Lower lobe of right lung (tissue), 2 donors: ENCODE results near the gene ATP6V1G2. TPM values are rescaled to one million over a fixed set of nuclear protein-coding genes. Genes with fewer than 3 reads are reported as not detected.

Experiments used
- ATAC-seq, 2 donors: fragments of 200-7000 bp; cut with Tn5 transposase; one replicate each; pipeline ENCODE4 v1.9.1; 2020 to 2022; ENCODE audit warnings: mild to moderate bottlenecking in 2 of 2, moderate library complexity in 2 of 2
- DNase-seq: peaks from one replicate; pipeline ENCODE4 v3.0.0-alpha.2; 2020
- H3K27ac ChIP-seq: fragments of 200-600 bp; one replicate; pipeline ENCODE4 v1.8.0; 2022
- H3K27me3 ChIP-seq: fragments of 200-600 bp; one replicate; pipeline ENCODE4 v1.8.0; 2022; ENCODE audit warnings: low read depth
- H3K36me3 ChIP-seq: fragments of 200-600 bp; one replicate; pipeline ENCODE4 v1.8.0; 2022; ENCODE audit warnings: mild to moderate bottlenecking
- H3K4me1 ChIP-seq: fragments of 200-600 bp; one replicate; pipeline ENCODE4 v1.8.0; 2022
- H3K4me3 ChIP-seq: fragments of 200-600 bp; one replicate; pipeline ENCODE4 v1.8.0; 2022; ENCODE audit warnings: mild to moderate bottlenecking
- H3K9me3 ChIP-seq: fragments of 200-600 bp; one replicate; pipeline ENCODE4 v1.8.0; 2022
- CTCF ChIP-seq: fragments of 200-600 bp; IDR thresholded peaks from one replicate; pipeline ENCODE4 v1.8.0; 2022; ENCODE audit warnings: antibody characterized with exemption, mild to moderate bottlenecking
- intact Hi-C: fragments of 100-400 bp; cut with DNase I; formaldehyde crosslinking; loops from one replicate; pipeline ENCODE4 v1.11.0; 2022
- total RNA-seq: library from RNA; stranded (reverse); fragmentation: NEBNext Ultra II Directional; extraction: Animal tissue kit (Norgen Biotek cat#: 25700); gene quantifications from one replicate; pipeline ENCODE4 v1.2.1, GENCODE V29; 2021
- donor health status: DM: no; HTN: yes; CAD: no; lungs with severe emphysema.

ATP6V1G2 gene
- total RNA-seq, 1 donor from 2014 or later, result 1.6 TPM

- Histone ChIP-seq H3K4me1 (peaks cover 25% of the 10 kb centered on the region), H3K36me3 (peaks cover 97% of the 10 kb centered on the region), H3K9me3 (no peaks in the 10 kb centered on the region), H3K4me3 (no peak overlapping the region), H3K27me3 (no peaks in the 10 kb centered on the region), H3K27ac (no peak overlapping the region)
- TF ChIP-seq CTCF, result no peak
- DNase-seq (no peak), ATAC-seq (no peak)
- intact Hi-C loops, result no loop called here
These were observed 10.7 kb downstream of the ATP6V1G2 start for GRCh38 chr6:31535538-31536324.

- Histone ChIP-seq H3K36me3 (peaks cover 100% of the 10 kb centered on the region), H3K9me3 (no peaks in the 10 kb centered on the region), H3K27ac (no peak overlapping the region), H3K27me3 (no peaks in the 10 kb centered on the region), H3K4me1 (peaks cover 13% of the 10 kb centered on the region), H3K4me3 (no peak overlapping the region)
- no peak for DNase-seq
- ATAC-seq, result no peak
- TF ChIP-seq CTCF, result no peak
- intact Hi-C loops, result no loop called here
These were observed 11.8 kb downstream of the ATP6V1G2 start for GRCh38 chr6:31534521-31535040.

GRCh38 chr6:31534011-31534410 is 12.4 kb downstream of the ATP6V1G2 start:
- Histone ChIP-seq H3K4me1 (peaks cover 8% of the 10 kb centered on the region), H3K9me3 (no peaks in the 10 kb centered on the region), H3K4me3 (no peak overlapping the region), H3K27ac (no peak overlapping the region), H3K36me3 (peaks cover 97% of the 10 kb centered on the region), H3K27me3 (no peaks in the 10 kb centered on the region)
- no peak for TF ChIP-seq CTCF
- ATAC-seq (no peak), DNase-seq (no peak)
- intact Hi-C loops, result no loop called here

GRCh38 chr6:31533455-31533841 is 13.0 kb downstream of the ATP6V1G2 start:
- H3K4me3 ChIP-seq, result no peak overlapping the region
- H3K9me3 ChIP-seq, result no peaks in the 10 kb centered on the region
- TF ChIP-seq CTCF, result no peak
- intact Hi-C loops, result no loop called here
- DNase-seq, result no peak
- H3K4me1 ChIP-seq, result peaks cover 2% of the 10 kb centered on the region
- ATAC-seq, result no peak
- H3K27ac ChIP-seq, result no peak overlapping the region
- peaks cover 91% of the 10 kb centered on the region for H3K36me3 ChIP-seq
- H3K27me3 ChIP-seq, result no peaks in the 10 kb centered on the region

- H3K9me3 ChIP-seq, result no peaks in the 10 kb centered on the region
- no peaks in the 10 kb centered on the region for H3K4me1 ChIP-seq
- intact Hi-C loops, result no loop called here
- no peaks in the 10 kb centered on the region for H3K27me3 ChIP-seq
- no peak overlapping the region for H3K27ac ChIP-seq
- H3K4me3 ChIP-seq, result no peak overlapping the region
- DNase-seq (no peak), ATAC-seq (no peak)
- H3K36me3 ChIP-seq, result peaks cover 85% of the 10 kb centered on the region
- no peak for TF ChIP-seq CTCF
These were observed 13.6 kb downstream of the ATP6V1G2 start for GRCh38 chr6:31532644-31533454.
